ENCODE results near the gene PROX2. TPM values are rescaled to one million over a fixed set of nuclear protein-coding genes. Genes with fewer than 3 reads are reported as not detected.

Gene PROX2
- total and polyA plus RNA-seq, 2 experiments from 2014 or later: 0.05 TPM; not detected in 1

- no peak for TF ChIP-seq EZH2 (IDR thresholded peaks at IDR 0.05; ENCODE audit: insufficient read depth, poor library complexity, severe bottlenecking)
- no peak for TF ChIP-seq EZH2phosphoT487 (IDR thresholded peaks at IDR 0.05; ENCODE audit: insufficient read depth, low read depth)
- H3K36me3 ChIP-seq (ENCODE audit: low read depth): peaks cover 13% of the 10 kb centered on the region
- H3K4me2 ChIP-seq (ENCODE audit: unreplicated experiment): peak overlapping the region; percentile 10
- no peaks in the 10 kb centered on the region for H3K9me3 ChIP-seq (ENCODE audit: low read depth)
- no peak overlapping the region for H3K27ac ChIP-seq
- no peak overlapping the region for H2AFZ ChIP-seq
- WGBS, 2 experiments (ENCODE audit: low coverage in 1 of 2, low lambda C conversion rate in 2 of 2, missing lambda C conversion rate in 2 of 2): 66 to 95% methylated on average over 1 of the region's 1 CpG
- H3F3A ChIP-seq (ENCODE audit: insufficient read depth): peaks cover 27% of the 10 kb centered on the region
- peaks cover 18% of the 10 kb centered on the region for H3K4me1 ChIP-seq (ENCODE audit: insufficient read depth)
- no peaks in the 10 kb centered on the region for H4K20me1 ChIP-seq (ENCODE audit: insufficient read depth)
- H3K9me2 ChIP-seq (ENCODE audit: insufficient read depth): no peaks in the 10 kb centered on the region
- H3K27me3 ChIP-seq (replicated peaks; ENCODE audit: insufficient read depth): no peaks in the 10 kb centered on the region
- peak; percentile 34 for DNase-seq
- no peaks in the 10 kb centered on the region for H3K79me2 ChIP-seq (ENCODE audit: insufficient read depth)
- no peak overlapping the region for H3K4me3 ChIP-seq
- in situ Hi-C loops (cut with MboI): no loop called here
- H3K9ac ChIP-seq: no peak overlapping the region
Observed at GRCh38 chr14:74836251-74836960, 39.5 kb downstream of the PROX2 start.

- Histone ChIP-seq H3F3A (ENCODE audit: insufficient read depth) (peaks cover 27% of the 10 kb centered on the region), H2AFZ (no peak overlapping the region), H3K9me3 (ENCODE audit: low read depth) (no peaks in the 10 kb centered on the region), H3K9me2 (ENCODE audit: insufficient read depth) (no peaks in the 10 kb centered on the region), H3K27ac (no peak overlapping the region), H3K79me2 (ENCODE audit: insufficient read depth) (no peaks in the 10 kb centered on the region), H3K4me1 (ENCODE audit: insufficient read depth) (peaks cover 18% of the 10 kb centered on the region), H3K36me3 (ENCODE audit: low read depth) (peaks cover 20% of the 10 kb centered on the region), H3K4me2 (ENCODE audit: unreplicated experiment) (peak overlapping the region; percentile 10), H3K9ac (no peak overlapping the region), H4K20me1 (ENCODE audit: insufficient read depth) (no peaks in the 10 kb centered on the region), H3K4me3 (no peak overlapping the region), H3K27me3 (replicated peaks; ENCODE audit: insufficient read depth) (no peaks in the 10 kb centered on the region)
- 73 to 74% methylated on average over 7 of the region's 7 CpGs for WGBS, 2 experiments (ENCODE audit: low coverage in 1 of 2, low lambda C conversion rate in 2 of 2, missing lambda C conversion rate in 2 of 2)
- in situ Hi-C loops (cut with MboI): no loop called here
- DNase-seq: no peak
- TF ChIP-seq EZH2 (IDR thresholded peaks at IDR 0.05; ENCODE audit: insufficient read depth, poor library complexity, severe bottlenecking) (no peak), EZH2phosphoT487 (IDR thresholded peaks at IDR 0.05; ENCODE audit: insufficient read depth, low read depth) (no peak)
Observed at GRCh38 chr14:74835645-74836250, 40.2 kb downstream of the PROX2 start.

- Histone ChIP-seq H3K36me3 (ENCODE audit: low read depth) (peaks cover 29% of the 10 kb centered on the region), H3F3A (ENCODE audit: insufficient read depth) (peaks cover 27% of the 10 kb centered on the region), H3K4me1 (ENCODE audit: insufficient read depth) (peaks cover 18% of the 10 kb centered on the region), H3K9me2 (ENCODE audit: insufficient read depth) (no peaks in the 10 kb centered on the region), H3K27ac (no peak overlapping the region; the same call in 1 of the 2 replicates), H3K79me2 (ENCODE audit: insufficient read depth) (no peaks in the 10 kb centered on the region), H3K4me2 (ENCODE audit: unreplicated experiment) (no peak overlapping the region), H3K9ac (no peak overlapping the region), H3K9me3 (ENCODE audit: low read depth) (no peaks in the 10 kb centered on the region), H4K20me1 (ENCODE audit: insufficient read depth) (no peaks in the 10 kb centered on the region), H3K27me3 (replicated peaks; ENCODE audit: insufficient read depth) (no peaks in the 10 kb centered on the region), H3K4me3 (no peak overlapping the region), H2AFZ (no peak overlapping the region)
- in situ Hi-C loops (cut with MboI): no loop called here
- peak; percentile 18 for DNase-seq
- no peak for TF ChIP-seq EZH2phosphoT487 (IDR thresholded peaks at IDR 0.05; ENCODE audit: insufficient read depth, low read depth)
- no peak for TF ChIP-seq EZH2 (IDR thresholded peaks at IDR 0.05; ENCODE audit: insufficient read depth, poor library complexity, severe bottlenecking)
- WGBS, 2 experiments (ENCODE audit: low coverage in 1 of 2, low lambda C conversion rate in 2 of 2, missing lambda C conversion rate in 2 of 2): 75 to 78% methylated on average over 5 of the region's 5 CpGs
Observed at GRCh38 chr14:74834692-74835392, 41.1 kb downstream of the PROX2 start.

- H3K9me2 ChIP-seq (ENCODE audit: insufficient read depth): no peaks in the 10 kb centered on the region
- DNase-seq: no peak
- no peaks in the 10 kb centered on the region for H4K20me1 ChIP-seq (ENCODE audit: insufficient read depth)
- no peaks in the 10 kb centered on the region; the same call in 1 of the 2 replicates for H3K79me2 ChIP-seq (ENCODE audit: insufficient read depth)
- H3K4me3 ChIP-seq: no peak overlapping the region
- no peak overlapping the region for H3K9ac ChIP-seq
- TF ChIP-seq EZH2 (IDR thresholded peaks at IDR 0.05; ENCODE audit: insufficient read depth, poor library complexity, severe bottlenecking) (no peak), EZH2phosphoT487 (IDR thresholded peaks at IDR 0.05; ENCODE audit: insufficient read depth, low read depth) (no peak)
- peaks cover 21% of the 10 kb centered on the region for H3K4me1 ChIP-seq (ENCODE audit: insufficient read depth)
- H3K36me3 ChIP-seq (ENCODE audit: low read depth): peaks cover 34% of the 10 kb centered on the region
- no peak overlapping the region for H3K27ac ChIP-seq
- in situ Hi-C loops (cut with MboI): no loop called here
- peaks cover 27% of the 10 kb centered on the region for H3F3A ChIP-seq (ENCODE audit: insufficient read depth)
- no peak overlapping the region for H2AFZ ChIP-seq
- no peak overlapping the region for H3K4me2 ChIP-seq (ENCODE audit: unreplicated experiment)
- WGBS, 2 experiments (ENCODE audit: low coverage in 1 of 2, low lambda C conversion rate in 2 of 2, missing lambda C conversion rate in 2 of 2): 95 to 96% methylated on average over 4 of the region's 4 CpGs
- no peaks in the 10 kb centered on the region for H3K9me3 ChIP-seq (ENCODE audit: low read depth)
- no peaks in the 10 kb centered on the region for H3K27me3 ChIP-seq (replicated peaks; ENCODE audit: insufficient read depth)
Observed at GRCh38 chr14:74832849-74833248, 43.1 kb downstream of the PROX2 start.

Measured in GM23248 (cell line).